IPS-18a (cell line): ENCODE measurements around the gene GDF10.

ENCODE experiments used
- H3K27ac ChIP-seq: one replicate; pipeline ENCODE4 v1.5.1; 2013; ENCODE audit warnings: low read length
- H3K27me3 ChIP-seq: one replicate; pipeline ENCODE4 v1.6.1; 2013; ENCODE audit warnings: mild to moderate bottlenecking, low read length; ENCODE audit not compliant: control insufficient read depth, insufficient read depth
- H3K36me3 ChIP-seq: one replicate; pipeline ENCODE4 v1.6.1; 2013; ENCODE audit warnings: low read depth, low read length; ENCODE audit not compliant: control insufficient read depth
- H3K4me1 ChIP-seq: one replicate; pipeline ENCODE4 v1.6.1; 2013; ENCODE audit warnings: low read depth, low read length; ENCODE audit not compliant: control insufficient read depth
- H3K4me3 ChIP-seq: one replicate; pipeline ENCODE4 v1.5.1; 2013; ENCODE audit warnings: low read length
- H3K9ac ChIP-seq: one replicate; pipeline ENCODE4 v1.6.1; 2013; ENCODE audit warnings: mild to moderate bottlenecking, low read length, moderate library complexity
- H3K9me3 ChIP-seq: one replicate; pipeline ENCODE4 v1.6.1; 2013; ENCODE audit warnings: low read depth, low read length; ENCODE audit not compliant: control insufficient read depth

GDF10 gene

DNA sequence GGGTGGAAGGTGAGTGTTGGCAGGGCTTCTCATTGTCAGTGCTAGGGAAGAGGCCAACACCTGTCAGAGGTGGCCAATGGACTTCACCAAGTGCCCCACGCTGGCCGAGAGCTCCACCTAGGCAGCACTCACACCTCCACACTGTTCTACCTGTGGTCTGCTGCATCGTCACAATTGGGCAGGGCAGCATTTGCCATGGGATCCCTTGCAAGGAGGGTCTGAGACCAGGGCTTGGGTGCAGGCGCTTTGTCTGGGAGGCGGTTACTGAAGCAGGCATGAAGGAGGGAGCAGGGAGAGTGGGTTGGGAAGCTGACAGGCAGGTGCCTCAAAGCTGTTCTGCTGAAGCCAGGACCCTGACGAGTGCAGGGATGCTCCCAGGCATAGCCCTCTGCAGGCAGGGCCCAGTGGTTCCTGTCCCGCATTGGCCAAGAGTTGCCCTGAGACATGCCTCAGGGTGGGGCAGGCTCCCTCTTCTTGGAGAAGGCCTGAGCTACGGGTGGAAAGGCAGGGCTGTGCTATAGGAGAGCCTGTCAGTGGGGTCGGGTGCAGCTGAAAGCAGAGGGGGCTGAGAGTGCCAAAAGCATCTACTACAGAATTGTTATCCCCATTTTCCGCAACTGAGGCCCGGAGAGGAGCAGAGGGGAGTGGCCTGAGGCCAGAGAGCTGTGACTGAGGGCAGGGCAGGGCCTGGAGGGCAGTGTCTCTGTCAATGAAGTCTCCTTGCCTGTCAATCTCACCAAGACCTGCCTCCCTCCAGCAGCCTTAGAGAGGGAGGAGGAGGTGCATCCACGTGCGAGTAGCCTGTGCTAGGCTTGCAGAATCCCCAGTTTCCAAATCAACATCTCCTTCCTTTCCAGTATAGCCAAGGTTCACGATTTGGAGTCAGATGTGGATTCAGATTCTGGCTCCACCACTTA is 52.2 kb downstream of the GDF10 start:
- Histone ChIP-seq H3K27me3 (no peaks in the 10 kb centered on the region), H3K27ac (no peak overlapping the region), H3K9me3 (no peaks in the 10 kb centered on the region), H3K36me3 (no peaks in the 10 kb centered on the region), H3K4me3 (no peak overlapping the region), H3K9ac (no peak overlapping the region), H3K4me1 (no peaks in the 10 kb centered on the region)

DNA sequence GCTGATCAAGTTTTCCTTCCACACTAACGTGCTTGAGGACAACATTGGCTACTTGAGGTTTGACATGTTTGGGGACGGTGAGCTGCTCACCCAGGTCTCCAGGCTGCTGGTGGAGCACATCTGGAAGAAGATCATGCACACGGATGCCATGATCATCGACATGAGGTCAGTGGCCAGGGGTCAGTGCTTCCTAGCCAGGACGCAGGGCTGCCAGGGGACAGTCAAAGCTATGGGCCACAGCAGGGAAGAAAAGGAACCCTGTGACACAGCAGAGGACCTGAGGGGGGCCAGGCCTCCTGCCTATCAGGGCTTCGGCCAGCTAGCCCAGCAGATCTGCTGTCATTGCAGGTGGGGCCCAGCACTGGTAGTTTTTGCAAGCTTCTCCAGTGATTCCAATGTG is 53.4 kb downstream of the GDF10 start:
- no peak overlapping the region for H3K4me3 ChIP-seq

DNA sequence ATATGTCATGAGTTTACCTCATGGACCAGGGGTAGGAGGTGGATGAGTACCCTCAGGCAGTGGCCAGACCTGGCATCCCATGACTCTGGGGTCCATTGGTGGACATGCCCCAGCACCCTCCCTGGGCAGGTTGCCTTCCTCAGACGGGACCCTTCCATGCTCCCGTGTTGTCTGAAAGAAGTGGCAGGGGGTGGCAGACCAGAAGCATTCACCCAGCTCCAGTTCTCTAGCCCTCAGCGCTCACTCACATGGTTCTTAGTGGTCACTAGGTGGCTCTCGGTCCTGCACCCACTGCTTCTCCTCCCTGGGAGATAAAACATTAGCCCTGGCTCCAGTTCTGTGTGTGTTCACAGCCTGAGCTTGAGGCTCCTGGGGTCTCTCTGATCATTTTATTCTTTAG is 54.2 kb downstream of the GDF10 start:
- Histone ChIP-seq H3K27me3 (no peaks in the 10 kb centered on the region), H3K36me3 (no peaks in the 10 kb centered on the region), H3K9me3 (no peaks in the 10 kb centered on the region), H3K9ac (no peak overlapping the region), H3K27ac (no peak overlapping the region), H3K4me1 (no peaks in the 10 kb centered on the region), H3K4me3 (no peak overlapping the region)

More for the DNA sequence above, 53.4 kb downstream of the GDF10 start:
- Histone ChIP-seq H3K27me3 (no peaks in the 10 kb centered on the region), H3K27ac (no peak overlapping the region), H3K9me3 (no peaks in the 10 kb centered on the region), H3K4me1 (no peaks in the 10 kb centered on the region), H3K36me3 (no peaks in the 10 kb centered on the region), H3K9ac (no peak overlapping the region)

DNA sequence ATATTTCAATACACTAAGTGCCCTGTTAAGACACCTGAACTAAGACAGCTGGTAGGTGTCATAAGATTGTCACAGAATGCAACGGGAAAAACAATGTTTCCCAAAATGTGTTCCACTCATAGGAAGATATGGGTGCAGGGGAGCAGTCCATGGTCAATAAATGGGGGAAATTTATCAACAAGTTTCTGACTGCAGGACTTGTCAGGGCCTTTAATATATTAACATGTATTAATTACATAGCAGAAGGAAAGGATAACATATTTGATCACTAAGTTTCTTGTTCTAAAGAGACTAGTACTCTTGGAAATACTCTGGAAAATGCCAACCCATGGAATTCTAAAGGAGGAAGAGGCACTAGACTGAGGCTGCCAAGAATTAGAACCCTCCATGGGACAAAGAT is 54.9 kb downstream of the GDF10 start:
- H3K9ac ChIP-seq: no peak overlapping the region
- H3K36me3 ChIP-seq: no peaks in the 10 kb centered on the region
- no peaks in the 10 kb centered on the region for H3K27me3 ChIP-seq
- H3K27ac ChIP-seq: no peak overlapping the region
- no peak overlapping the region for H3K4me3 ChIP-seq
- no peaks in the 10 kb centered on the region for H3K9me3 ChIP-seq
- H3K4me1 ChIP-seq: no peaks in the 10 kb centered on the region

DNA sequence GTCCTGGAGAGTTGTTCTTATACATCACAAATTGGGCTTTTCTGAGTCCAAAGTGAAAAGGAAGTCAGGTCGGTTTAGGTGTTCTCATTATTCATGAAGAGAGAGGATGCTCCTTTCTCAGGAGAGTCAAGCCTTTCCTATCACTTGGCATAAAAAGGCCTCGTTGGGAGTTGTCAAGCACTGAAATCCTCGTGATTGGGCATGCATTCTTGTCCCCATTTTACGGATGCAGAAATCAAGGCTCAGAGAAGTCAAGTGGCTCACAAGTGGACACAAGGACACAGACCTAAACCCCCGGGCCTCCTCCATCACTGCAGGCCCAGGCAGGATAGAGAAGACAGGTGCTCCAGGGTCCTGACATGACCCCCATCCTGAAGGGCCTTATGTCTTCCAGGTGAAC is 56.7 kb downstream of the GDF10 start:
- H3K9me3 ChIP-seq: no peaks in the 10 kb centered on the region
- no peaks in the 10 kb centered on the region for H3K27me3 ChIP-seq
- no peaks in the 10 kb centered on the region for H3K36me3 ChIP-seq
- no peaks in the 10 kb centered on the region for H3K4me1 ChIP-seq
- no peak overlapping the region for H3K4me3 ChIP-seq
- H3K27ac ChIP-seq: no peak overlapping the region
- H3K9ac ChIP-seq: no peak overlapping the region

GRCh38 chr10:47357131-47357582 is 57.2 kb downstream of the GDF10 start:
- Histone ChIP-seq H3K4me3 (no peak overlapping the region), H3K27me3 (no peaks in the 10 kb centered on the region), H3K4me1 (no peaks in the 10 kb centered on the region), H3K9ac (no peak overlapping the region), H3K9me3 (no peaks in the 10 kb centered on the region), H3K36me3 (no peaks in the 10 kb centered on the region), H3K27ac (no peak overlapping the region)

DNA sequence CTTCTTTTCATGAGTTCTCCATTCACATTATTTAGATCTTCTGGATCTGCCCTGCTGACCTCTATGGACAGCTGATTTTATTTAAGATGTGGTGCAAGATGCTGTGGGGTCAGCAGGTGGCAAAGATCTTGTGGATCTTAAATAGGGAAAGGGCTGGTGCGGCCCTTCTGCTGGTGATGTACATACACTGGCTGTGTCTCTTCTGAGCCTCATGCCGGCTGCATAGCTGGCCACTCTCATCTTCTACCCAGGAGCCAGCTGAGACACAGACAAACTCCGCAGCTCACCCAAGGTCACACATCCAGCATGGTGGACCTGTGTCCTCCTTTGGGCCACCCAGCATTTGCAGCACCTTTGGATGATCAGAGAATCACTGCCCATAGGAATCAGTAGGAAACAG is 57.9 kb downstream of the GDF10 start:
- Histone ChIP-seq H3K9me3 (no peaks in the 10 kb centered on the region), H3K27ac (no peak overlapping the region), H3K9ac (no peak overlapping the region), H3K4me1 (no peaks in the 10 kb centered on the region), H3K36me3 (no peaks in the 10 kb centered on the region), H3K27me3 (no peaks in the 10 kb centered on the region), H3K4me3 (no peak overlapping the region)

DNA sequence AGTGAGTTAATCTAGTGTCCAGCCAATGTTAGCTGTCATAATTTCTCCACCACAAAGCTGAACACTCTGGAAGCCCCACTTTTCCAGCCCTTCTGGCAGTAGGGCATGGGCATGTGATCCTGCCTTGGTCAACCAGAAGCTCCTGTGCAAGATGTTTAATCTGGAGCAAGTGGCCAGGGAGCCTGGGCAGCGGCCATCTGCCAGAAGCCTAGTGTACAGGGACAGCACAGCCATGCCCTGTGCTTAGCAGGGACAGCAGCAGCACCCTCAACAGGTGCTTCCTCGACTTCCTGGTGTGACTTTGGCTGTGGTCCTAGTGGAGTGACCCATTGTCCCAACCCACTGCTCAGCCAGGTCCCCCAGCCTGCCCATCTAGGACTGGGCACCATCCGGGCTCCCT is 58.5 kb downstream of the GDF10 start:
- no peaks in the 10 kb centered on the region for H3K4me1 ChIP-seq
- no peak overlapping the region for H3K4me3 ChIP-seq
- H3K9ac ChIP-seq: no peak overlapping the region
- H3K27ac ChIP-seq: no peak overlapping the region
- H3K27me3 ChIP-seq: no peaks in the 10 kb centered on the region
- H3K36me3 ChIP-seq: no peaks in the 10 kb centered on the region
- no peaks in the 10 kb centered on the region for H3K9me3 ChIP-seq

- H3K27me3 ChIP-seq: no peaks in the 10 kb centered on the region
- H3K9me3 ChIP-seq: no peaks in the 10 kb centered on the region
- no peak overlapping the region for H3K9ac ChIP-seq
- H3K36me3 ChIP-seq: no peaks in the 10 kb centered on the region
- no peak overlapping the region for H3K4me3 ChIP-seq
- no peaks in the 10 kb centered on the region for H3K4me1 ChIP-seq
- H3K27ac ChIP-seq: no peak overlapping the region
Measured at GRCh38 chr10:47359101-47359500, 59.1 kb downstream of the GDF10 start.

DNA sequence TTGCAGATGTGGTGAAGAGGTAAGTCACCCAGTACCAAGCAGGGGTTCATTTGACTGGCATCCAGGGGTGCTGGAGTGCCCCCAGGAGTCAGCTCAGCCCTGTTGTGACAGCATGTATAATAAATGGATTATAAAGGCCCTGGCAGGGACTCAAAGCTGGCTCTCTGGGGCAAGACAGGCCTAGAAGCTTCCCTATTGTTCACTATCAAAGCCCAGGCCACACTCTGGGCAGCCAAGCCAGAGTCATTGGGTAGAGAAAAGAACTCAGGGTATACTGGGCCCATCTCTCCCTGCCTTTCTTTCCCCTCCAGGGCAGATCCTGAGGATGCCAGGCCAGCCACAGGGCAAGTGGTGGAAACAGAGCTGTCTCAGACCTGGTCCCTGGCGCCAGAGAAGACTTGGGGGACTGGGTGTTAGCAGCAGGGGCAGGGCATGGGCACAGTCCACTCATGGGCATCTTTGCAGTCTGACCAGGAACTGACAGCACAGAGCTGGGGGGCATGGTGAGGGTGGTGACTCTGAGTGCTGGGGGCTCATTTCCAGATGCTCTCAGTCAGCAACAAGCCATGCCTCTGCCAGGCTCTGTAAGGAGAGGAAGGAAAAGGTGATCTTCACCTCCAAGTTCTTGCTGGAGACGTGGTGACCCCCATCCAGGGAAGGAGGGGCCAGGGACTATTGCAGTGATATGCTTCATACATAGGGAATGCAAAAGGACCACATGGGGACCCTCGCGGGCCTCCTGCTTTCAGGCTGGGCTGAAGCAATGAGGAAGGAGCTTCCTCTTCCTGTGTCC is 59.8 kb downstream of the GDF10 start:
- Histone ChIP-seq H3K9ac (no peak overlapping the region), H3K4me3 (no peak overlapping the region), H3K4me1 (no peaks in the 10 kb centered on the region), H3K9me3 (no peaks in the 10 kb centered on the region), H3K36me3 (no peaks in the 10 kb centered on the region), H3K27me3 (no peaks in the 10 kb centered on the region), H3K27ac (no peak overlapping the region)

DNA sequence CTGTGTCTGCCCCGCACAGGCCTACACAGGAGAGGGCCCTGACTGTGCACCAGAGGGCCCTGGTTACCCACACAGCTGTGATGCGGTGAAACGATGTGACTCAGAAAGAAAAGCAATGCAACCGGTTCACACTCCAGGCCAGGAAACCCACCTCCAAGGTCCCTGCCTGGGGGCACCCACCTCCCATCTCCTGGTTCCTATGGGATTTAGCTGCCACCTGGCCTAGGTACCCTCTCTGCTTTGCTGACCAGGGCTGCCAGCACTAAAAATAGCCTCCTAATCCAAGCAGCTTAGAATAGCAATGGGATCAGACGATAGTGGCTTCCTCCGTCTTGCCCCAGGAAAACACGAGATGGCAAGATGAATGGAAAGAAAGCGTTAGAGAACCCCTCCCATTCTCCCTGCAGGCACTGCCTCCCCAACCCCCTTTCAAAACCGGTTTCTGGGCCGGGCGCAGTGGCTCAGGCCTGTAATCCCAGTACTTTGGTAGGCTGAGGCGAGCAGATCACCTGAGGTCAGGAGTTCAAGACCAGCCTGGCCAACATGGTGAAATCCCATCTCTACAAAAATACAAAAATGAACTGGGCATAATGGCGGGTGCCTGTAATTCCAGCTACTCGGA is 60.5 kb downstream of the GDF10 start:
- H3K4me3 ChIP-seq: no peak overlapping the region
- no peak overlapping the region for H3K9ac ChIP-seq
- H3K27ac ChIP-seq: no peak overlapping the region
- no peaks in the 10 kb centered on the region for H3K4me1 ChIP-seq
- no peaks in the 10 kb centered on the region for H3K36me3 ChIP-seq
- no peaks in the 10 kb centered on the region for H3K9me3 ChIP-seq
- H3K27me3 ChIP-seq: no peaks in the 10 kb centered on the region
